ENCODE results near the gene ZNF783.

DNA sequence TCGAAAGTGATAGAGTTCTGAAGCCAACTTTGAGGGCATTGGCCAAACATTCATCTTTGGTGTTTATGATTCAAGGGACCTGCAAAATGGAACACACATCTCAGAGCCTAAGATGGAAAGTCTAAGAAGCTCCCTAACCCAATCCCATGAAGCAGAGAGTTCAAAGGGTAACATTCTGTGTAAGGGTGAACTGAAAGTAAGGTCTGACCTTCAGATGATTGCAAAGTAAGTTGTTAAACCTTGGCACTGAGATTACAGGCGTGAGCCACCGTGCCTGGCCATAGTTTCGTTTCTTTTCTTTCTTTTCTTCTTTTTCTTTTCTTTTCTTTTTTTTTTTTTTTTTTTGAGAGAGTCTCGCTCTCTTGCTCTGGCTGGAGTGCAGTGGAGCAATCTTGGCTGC, 20.3 kb upstream of the ZNF783 start:
- TF ChIP-seq, protein P1, sequence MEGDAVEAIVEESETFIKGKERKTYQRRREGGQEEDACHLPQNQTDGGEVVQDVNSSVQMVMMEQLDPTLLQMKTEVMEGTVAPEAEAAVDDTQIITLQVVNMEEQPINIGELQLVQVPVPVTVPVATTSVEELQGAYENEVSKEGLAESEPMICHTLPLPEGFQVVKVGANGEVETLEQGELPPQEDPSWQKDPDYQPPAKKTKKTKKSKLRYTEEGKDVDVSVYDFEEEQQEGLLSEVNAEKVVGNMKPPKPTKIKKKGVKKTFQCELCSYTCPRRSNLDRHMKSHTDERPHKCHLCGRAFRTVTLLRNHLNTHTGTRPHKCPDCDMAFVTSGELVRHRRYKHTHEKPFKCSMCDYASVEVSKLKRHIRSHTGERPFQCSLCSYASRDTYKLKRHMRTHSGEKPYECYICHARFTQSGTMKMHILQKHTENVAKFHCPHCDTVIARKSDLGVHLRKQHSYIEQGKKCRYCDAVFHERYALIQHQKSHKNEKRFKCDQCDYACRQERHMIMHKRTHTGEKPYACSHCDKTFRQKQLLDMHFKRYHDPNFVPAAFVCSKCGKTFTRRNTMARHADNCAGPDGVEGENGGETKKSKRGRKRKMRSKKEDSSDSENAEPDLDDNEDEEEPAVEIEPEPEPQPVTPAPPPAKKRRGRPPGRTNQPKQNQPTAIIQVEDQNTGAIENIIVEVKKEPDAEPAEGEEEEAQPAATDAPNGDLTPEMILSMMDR (IDR thresholded peaks at IDR 0.05) = no peak
- TF ChIP-seq POLR2A (IDR thresholded peaks at IDR 0.05) = no peak
- no peak for TF ChIP-seq EP300 (IDR thresholded peaks at IDR 0.05)

Measured in ovary (tissue), 3 donors.